ENCODE results near the gene C2orf78. TPM values are rescaled to one million over a fixed set of nuclear protein-coding genes. Genes with fewer than 3 reads are reported as not detected.

The C2orf78 gene
- total and polyA plus RNA-seq, 10 of the 15 experiments (the other 5 are each of a cell fraction or from before 2014, with no cell fraction given), result 0.08 to 0.82 (median 0.40) TPM

DNA sequence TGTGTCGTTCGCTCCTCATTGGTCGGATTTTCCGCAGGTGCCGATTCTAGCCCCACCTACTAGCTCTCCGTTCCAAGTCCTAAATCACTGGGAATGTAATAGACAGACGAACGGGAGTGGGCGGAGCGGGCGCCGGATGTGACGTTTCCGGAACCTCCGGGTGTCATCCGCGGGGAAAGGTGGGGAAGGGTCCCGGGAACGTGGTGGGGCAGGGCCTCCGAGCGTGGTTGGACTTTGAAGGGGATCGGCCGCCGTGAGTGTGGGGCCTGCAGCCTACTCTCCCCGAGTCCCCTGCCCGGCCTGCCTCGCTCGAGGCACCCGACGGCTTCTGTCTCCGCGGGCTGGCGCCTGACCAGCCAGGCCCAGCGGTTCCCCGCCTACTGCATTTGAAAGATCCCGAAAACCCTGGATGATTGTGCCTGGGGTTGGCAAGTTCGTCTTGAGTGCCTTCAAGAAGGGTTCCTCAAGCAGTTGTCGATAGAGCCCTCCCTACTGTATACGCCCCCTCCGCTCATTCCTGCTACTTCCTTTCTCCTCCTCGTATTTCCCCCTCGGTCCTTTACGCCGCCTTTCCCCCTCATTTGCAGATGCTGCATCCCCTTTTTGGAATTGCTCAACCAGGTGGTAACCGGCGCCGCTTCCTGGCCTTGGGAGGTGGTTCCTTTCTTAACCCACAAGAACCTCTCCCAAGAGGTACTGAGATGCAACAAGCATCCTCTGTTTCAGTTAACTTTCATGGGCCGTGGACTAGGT is 45.0 kb downstream of the C2orf78 start, which contains the start of gene STAMBP (continued):
- TF ChIP-seq, protein P1, sequence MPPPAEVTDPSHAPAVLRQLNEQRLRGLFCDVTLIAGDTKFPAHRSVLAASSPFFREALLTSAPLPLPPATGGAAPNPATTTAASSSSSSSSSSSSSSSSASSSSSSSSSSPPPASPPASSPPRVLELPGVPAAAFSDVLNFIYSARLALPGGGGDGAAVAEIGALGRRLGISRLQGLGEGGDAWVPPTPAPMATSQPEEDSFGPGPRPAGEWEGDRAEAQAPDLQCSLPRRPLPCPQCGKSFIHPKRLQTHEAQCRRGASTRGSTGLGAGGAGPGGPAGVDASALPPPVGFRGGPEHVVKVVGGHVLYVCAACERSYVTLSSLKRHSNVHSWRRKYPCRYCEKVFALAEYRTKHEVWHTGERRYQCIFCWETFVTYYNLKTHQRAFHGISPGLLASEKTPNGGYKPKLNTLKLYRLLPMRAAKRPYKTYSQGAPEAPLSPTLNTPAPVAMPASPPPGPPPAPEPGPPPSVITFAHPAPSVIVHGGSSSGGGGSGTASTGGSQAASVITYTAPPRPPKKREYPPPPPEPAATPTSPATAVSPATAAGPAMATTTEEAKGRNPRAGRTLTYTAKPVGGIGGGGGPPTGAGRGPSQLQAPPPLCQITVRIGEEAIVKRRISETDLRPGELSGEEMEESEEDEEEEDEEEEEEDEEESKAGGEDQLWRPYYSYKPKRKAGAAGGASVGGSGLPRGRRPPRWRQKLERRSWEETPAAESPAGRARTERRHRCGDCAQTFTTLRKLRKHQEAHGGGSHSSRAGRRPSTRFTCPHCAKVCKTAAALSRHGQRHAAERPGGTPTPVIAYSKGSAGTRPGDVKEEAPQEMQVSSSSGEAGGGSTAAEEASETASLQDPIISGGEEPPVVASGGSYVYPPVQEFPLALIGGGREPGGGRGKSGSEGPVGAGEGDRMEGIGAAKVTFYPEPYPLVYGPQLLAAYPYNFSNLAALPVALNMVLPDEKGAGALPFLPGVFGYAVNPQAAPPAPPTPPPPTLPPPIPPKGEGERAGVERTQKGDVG (CRISPR knock-in tag; IDR thresholded peaks at IDR 0.05), result no peak
- TF ChIP-seq GATAD2B (conservative IDR thresholded peaks at IDR 0.05; ENCODE audit: low read depth) (peak; percentile 93), TBL1XR1 (IDR thresholded peaks at IDR 0.05; ENCODE audit: low read depth, low read length) (no peak), BRCA1 (IDR thresholded peaks at IDR 0.05; ENCODE audit: low read depth, low read length) (no peak), NR2C2 (IDR thresholded peaks at IDR 0.05; ENCODE audit: borderline replicate concordance, control insufficient read depth, insufficient read length, low read depth) (no peak), FOXM1 (IDR thresholded peaks at IDR 0.05; ENCODE audit: low read depth, low read length) (no peak), ZZZ3 (IDR thresholded peaks at IDR 0.05; ENCODE audit: control insufficient read depth, insufficient read length, low read depth) (no peak), EZH2 (IDR thresholded peaks at IDR 0.05; ENCODE audit: borderline replicate concordance, control insufficient read depth, low read depth, low read length) (no peak), NR2C1 (IDR thresholded peaks at IDR 0.05) (peak; percentile 10; the same call in 1 of the 2 replicates), NFXL1 (IDR thresholded peaks at IDR 0.05; ENCODE audit: borderline replicate concordance) (no peak), NFYA (IDR thresholded peaks at IDR 0.05; ENCODE audit: borderline replicate concordance, low read depth, low read length) (no peak), ZNF207 (IDR thresholded peaks at IDR 0.05; ENCODE audit: borderline replicate concordance) (no peak; the same call in 1 of the 2 replicates), GABPA (IDR thresholded peaks at IDR 0.05; ENCODE audit: low read depth) (peak; percentile 89)
- TF ChIP-seq, protein P2, sequence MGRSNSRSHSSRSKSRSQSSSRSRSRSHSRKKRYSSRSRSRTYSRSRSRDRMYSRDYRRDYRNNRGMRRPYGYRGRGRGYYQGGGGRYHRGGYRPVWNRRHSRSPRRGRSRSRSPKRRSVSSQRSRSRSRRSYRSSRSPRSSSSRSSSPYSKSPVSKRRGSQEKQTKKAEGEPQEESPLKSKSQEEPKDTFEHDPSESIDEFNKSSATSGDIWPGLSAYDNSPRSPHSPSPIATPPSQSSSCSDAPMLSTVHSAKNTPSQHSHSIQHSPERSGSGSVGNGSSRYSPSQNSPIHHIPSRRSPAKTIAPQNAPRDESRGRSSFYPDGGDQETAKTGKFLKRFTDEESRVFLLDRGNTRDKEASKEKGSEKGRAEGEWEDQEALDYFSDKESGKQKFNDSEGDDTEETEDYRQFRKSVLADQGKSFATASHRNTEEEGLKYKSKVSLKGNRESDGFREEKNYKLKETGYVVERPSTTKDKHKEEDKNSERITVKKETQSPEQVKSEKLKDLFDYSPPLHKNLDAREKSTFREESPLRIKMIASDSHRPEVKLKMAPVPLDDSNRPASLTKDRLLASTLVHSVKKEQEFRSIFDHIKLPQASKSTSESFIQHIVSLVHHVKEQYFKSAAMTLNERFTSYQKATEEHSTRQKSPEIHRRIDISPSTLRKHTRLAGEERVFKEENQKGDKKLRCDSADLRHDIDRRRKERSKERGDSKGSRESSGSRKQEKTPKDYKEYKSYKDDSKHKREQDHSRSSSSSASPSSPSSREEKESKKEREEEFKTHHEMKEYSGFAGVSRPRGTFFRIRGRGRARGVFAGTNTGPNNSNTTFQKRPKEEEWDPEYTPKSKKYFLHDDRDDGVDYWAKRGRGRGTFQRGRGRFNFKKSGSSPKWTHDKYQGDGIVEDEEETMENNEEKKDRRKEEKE (IDR thresholded peaks at IDR 0.05), result no peak
- TF ChIP-seq, protein P3, sequence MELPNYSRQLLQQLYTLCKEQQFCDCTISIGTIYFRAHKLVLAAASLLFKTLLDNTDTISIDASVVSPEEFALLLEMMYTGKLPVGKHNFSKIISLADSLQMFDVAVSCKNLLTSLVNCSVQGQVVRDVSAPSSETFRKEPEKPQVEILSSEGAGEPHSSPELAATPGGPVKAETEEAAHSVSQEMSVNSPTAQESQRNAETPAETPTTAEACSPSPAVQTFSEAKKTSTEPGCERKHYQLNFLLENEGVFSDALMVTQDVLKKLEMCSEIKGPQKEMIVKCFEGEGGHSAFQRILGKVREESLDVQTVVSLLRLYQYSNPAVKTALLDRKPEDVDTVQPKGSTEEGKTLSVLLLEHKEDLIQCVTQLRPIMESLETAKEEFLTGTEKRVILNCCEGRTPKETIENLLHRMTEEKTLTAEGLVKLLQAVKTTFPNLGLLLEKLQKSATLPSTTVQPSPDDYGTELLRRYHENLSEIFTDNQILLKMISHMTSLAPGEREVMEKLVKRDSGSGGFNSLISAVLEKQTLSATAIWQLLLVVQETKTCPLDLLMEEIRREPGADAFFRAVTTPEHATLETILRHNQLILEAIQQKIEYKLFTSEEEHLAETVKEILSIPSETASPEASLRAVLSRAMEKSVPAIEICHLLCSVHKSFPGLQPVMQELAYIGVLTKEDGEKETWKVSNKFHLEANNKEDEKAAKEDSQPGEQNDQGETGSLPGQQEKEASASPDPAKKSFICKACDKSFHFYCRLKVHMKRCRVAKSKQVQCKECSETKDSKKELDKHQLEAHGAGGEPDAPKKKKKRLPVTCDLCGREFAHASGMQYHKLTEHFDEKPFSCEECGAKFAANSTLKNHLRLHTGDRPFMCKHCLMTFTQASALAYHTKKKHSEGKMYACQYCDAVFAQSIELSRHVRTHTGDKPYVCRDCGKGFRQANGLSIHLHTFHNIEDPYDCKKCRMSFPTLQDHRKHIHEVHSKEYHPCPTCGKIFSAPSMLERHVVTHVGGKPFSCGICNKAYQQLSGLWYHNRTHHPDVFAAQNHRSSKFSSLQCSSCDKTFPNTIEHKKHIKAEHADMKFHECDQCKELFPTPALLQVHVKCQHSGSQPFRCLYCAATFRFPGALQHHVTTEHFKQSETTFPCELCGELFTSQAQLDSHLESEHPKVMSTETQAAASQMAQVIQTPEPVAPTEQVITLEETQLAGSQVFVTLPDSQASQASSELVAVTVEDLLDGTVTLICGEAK (IDR thresholded peaks at IDR 0.05; ENCODE audit: borderline replicate concordance), result peak; percentile 90
- TF ChIP-seq, protein P4, sequence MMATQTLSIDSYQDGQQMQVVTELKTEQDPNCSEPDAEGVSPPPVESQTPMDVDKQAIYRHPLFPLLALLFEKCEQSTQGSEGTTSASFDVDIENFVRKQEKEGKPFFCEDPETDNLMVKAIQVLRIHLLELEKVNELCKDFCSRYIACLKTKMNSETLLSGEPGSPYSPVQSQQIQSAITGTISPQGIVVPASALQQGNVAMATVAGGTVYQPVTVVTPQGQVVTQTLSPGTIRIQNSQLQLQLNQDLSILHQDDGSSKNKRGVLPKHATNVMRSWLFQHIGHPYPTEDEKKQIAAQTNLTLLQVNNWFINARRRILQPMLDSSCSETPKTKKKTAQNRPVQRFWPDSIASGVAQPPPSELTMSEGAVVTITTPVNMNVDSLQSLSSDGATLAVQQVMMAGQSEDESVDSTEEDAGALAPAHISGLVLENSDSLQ (IDR thresholded peaks at IDR 0.05), result peak; percentile 86
